GM19099 (cell line): ENCODE results near the gene KCNH1.

Experiments
- POLR2A ChIP-seq: IDR thresholded peaks from 3 replicates; pipeline ENCODE4 v1.6.1; 2011; ENCODE audit warnings: low read depth; ENCODE audit not compliant: insufficient read length; ENCODE audit errors: extremely low read depth

Gene KCNH1

DNA sequence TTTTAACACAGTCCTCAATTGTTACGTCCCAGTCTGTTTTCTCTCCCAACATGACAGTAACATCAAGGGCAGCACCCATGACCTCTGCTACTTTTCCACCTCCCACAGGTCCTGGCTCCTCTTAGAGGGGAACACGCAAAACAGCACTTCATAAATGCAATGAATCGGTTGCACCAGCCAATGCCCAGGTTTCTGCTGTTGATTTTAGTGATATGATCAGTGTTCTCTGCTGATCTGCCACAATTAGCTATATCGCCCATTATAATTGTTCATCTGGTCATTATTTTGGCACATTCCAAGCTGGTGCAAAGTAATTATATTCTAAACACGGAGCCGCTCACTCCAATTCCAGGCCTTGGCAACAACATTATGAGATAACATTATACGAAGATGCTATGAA is 184.5 kb downstream of the KCNH1 start:
- TF ChIP-seq POLR2A, result no peak

DNA sequence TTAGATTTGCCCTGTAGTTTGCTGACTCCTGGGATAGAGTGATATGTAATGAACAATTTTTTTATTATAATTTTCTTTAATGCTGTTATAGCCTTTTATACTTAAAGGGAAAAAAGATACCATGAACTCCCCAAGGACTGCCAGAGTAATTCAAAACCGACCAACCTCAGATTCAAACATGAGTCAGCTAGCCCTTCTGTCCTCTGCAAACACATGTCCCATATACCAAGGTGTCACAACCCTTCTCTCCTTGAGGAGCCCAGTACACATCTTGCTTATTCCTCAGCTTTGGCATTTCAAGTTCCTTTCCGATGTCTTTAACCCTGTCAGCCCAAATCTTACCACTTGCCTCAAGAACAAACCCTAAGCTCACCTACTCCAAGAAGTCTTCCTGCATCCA is 184.9 kb downstream of the KCNH1 start:
- no peak for TF ChIP-seq POLR2A

- no peak for TF ChIP-seq POLR2A
These were observed 189.7 kb downstream of the KCNH1 start for GRCh38 chr1:210944252-210944651.

- TF ChIP-seq POLR2A, result no peak
These were observed 191.4 kb downstream of the KCNH1 start for GRCh38 chr1:210942513-210942912.

GRCh38 chr1:210940081-210940617 is 193.8 kb downstream of the KCNH1 start:
- TF ChIP-seq POLR2A, result no peak

- TF ChIP-seq POLR2A, result no peak
These were observed 195.5 kb downstream of the KCNH1 start for GRCh38 chr1:210938416-210938925.

- no peak for TF ChIP-seq POLR2A
These were observed 196.1 kb downstream of the KCNH1 start for GRCh38 chr1:210937846-210938245.

GRCh38 chr1:210935905-210936304 is 198.0 kb downstream of the KCNH1 start:
- no peak for TF ChIP-seq POLR2A

DNA sequence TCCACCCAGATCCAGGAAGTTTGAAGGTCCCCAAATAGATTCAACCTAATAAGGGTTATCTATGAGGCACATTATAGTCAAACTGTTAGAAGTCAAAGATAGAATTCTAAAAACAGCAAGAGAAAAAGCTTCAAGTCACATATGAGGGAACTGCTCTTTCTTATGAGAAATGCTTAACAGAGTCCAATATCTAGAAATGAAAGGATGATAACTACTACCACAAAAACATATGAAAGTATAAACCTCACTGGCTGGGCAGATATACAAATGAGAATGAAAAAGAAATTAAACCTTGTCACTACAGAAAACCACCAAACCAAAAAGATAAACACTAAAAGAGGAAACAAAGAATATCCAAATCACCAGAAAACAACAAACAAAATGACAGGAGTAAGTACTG is 201.8 kb downstream of the KCNH1 start:
- TF ChIP-seq POLR2A, result no peak

DNA sequence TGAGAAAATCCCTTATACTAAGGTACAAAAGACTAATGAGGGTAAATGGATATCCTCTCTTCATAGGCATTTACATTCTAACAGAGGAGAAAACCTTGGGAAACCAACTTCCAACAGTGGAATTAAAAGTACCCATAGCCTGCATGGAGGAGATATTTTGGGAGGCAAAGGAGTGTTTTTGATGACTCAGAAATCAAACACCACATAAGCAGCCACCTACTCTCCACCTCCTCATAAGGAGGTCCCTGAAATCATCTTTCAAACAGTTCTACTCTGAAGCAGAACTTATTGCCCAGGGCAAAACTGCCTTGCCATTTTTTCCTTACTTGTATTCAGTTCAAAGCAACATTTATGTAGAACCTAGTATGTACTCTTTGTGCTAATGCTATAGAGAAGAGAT is 211.3 kb downstream of the KCNH1 start:
- TF ChIP-seq POLR2A, result no peak

DNA sequence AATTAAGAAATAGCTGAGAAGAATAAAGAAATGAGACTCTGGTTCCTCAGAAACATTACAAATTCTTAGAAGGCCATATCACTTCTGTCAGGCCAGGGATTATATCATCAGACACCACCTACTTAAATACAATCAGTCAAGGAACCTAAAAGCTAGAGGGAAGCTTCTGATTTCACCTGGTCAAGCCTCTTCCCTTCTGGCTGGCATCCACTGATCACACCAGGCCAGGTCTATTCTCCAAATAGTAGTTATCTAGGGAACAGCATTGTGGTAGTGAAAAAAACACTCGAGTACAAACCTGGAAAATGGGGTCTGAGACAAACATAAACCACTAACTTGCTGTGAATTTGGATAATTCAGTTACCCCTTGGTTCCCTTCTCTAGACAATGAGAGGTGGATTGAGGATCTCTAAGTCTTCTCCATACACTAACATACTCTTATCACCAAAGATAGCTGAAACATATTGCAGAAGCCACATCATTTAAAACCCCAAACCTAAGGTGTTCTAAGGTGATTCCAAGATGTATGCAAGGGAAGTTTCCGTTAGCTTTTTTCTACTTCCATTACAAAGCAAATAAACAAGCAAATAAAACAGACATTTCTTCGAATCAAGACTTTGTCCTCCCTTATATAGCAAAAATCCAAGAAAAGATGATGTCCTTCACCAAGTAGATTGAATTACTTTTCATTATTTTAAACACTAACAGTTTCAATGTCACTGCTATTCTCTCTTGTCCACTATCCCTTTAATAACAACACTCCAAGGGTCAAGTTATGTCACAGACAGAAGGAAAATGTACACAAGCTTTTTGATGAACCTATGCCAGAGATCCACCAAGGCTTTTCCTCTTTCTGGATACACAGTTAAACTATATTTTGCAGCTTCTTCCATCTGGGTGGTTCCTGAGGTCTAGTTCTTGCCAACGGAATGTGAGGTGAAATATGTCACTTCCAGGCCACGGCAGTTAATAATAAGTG is 212.9 kb downstream of the KCNH1 start:
- no peak for TF ChIP-seq POLR2A

- no peak for TF ChIP-seq POLR2A
These were observed 213.7 kb downstream of the KCNH1 start for GRCh38 chr1:210920258-210920657.

GRCh38 chr1:210918893-210919292 is 215.1 kb downstream of the KCNH1 start:
- TF ChIP-seq POLR2A, result no peak

DNA sequence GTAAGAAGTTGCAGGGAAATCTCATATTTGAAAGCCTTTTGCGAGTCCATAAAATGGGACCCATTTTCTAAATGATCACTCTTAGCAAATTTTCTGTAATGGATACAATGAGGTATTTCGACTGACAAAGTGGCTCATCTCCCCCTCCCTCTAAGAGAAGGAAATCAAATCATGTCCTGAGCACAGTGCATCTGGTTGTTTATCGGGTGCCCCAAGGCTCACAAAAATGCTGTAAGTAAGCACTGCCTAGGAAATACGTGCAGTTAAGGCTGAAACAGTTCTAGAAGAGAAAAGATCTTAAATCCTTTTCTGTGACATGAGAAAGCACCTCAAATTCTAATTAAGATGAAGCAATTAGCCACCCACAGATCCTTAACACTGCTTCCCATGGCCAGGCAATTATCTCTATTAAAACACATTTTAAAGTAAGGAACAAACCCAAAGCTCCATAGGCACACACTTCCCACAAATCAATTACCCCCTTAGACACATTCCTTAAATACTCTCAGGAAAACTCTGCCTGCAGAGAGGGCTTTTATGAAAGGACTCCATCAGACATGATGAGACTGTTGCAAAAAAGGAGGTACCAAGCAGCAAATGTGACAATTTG is 216.3 kb downstream of the KCNH1 start:
- no peak for TF ChIP-seq POLR2A

GRCh38 chr1:210916548-210916947 is 217.4 kb downstream of the KCNH1 start:
- no peak for TF ChIP-seq POLR2A
